ENCODE results near the gene TBC1D20. TPM values are rescaled to one million over a fixed set of nuclear protein-coding genes. Genes with fewer than 3 reads are reported as not detected.

The TBC1D20 gene
- total RNA-seq, 1 donor from 2014 or later: 30.9 TPM

DNA sequence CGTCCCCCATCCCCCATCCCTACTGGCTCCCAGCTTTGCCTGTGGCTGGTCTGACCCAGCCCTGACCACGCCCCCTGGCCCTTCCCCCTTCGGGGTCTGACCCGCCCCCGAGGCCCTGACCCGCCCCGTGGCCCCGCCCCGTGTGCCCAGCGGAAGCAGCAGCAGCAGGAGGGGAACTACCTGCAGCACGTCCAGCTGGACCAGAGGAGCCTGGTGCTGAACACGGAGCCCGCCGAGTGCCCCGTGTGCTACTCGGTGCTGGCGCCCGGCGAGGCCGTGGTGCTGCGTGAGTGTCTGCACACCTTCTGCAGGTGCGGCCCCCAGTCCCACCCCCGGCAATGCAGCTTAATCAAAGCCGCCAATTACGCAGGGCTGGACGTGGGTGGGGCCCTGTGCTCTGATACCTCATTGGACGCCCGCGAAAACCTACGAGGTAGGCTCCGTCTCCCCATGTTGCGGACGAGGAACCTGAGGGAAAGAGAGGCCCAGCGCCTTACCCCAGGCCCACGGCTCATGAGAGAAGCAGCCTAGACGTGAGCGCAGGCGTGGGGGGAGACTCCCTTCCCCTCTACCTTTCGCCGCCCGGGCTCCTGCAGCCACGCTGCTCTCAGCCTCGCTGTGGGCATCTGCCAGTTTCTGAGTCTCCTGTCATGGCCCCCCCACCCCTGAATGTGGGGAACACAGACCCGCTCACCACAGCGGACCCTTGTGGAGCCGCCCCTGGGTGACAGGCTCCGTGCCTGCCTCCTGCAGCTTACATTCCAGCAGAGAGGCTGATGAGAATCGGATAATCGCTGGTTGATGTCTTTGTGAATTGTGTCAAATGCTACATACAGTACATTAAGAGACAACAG is 41.4 kb downstream of the TBC1D20 start:
- no peaks in the 10 kb centered on the region for H3K4me1 ChIP-seq
- intact Hi-C loops (cut with DNase I): no loop called here
- DNase-seq (ENCODE audit: extremely low spot score in 2 of 2): no peak
- no peaks in the 10 kb centered on the region for H3K9me3 ChIP-seq
- H3K27me3 ChIP-seq: no peaks in the 10 kb centered on the region
- no peak overlapping the region for H3K27ac ChIP-seq
- peaks cover 0 to 62% of the 10 kb centered on the region in 2 donors for H3K36me3 ChIP-seq
- no peak overlapping the region for H3K4me3 ChIP-seq
- TF ChIP-seq POLR2AphosphoS5 (IDR thresholded peaks at IDR 0.05; ENCODE audit: insufficient read depth in 1 of 2, low read depth in 1 of 2) (no peak), POLR2A (IDR thresholded peaks at IDR 0.05) (no peak)
- TF ChIP-seq, protein P1, sequence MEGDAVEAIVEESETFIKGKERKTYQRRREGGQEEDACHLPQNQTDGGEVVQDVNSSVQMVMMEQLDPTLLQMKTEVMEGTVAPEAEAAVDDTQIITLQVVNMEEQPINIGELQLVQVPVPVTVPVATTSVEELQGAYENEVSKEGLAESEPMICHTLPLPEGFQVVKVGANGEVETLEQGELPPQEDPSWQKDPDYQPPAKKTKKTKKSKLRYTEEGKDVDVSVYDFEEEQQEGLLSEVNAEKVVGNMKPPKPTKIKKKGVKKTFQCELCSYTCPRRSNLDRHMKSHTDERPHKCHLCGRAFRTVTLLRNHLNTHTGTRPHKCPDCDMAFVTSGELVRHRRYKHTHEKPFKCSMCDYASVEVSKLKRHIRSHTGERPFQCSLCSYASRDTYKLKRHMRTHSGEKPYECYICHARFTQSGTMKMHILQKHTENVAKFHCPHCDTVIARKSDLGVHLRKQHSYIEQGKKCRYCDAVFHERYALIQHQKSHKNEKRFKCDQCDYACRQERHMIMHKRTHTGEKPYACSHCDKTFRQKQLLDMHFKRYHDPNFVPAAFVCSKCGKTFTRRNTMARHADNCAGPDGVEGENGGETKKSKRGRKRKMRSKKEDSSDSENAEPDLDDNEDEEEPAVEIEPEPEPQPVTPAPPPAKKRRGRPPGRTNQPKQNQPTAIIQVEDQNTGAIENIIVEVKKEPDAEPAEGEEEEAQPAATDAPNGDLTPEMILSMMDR (IDR thresholded peaks at IDR 0.05): no peak

DNA sequence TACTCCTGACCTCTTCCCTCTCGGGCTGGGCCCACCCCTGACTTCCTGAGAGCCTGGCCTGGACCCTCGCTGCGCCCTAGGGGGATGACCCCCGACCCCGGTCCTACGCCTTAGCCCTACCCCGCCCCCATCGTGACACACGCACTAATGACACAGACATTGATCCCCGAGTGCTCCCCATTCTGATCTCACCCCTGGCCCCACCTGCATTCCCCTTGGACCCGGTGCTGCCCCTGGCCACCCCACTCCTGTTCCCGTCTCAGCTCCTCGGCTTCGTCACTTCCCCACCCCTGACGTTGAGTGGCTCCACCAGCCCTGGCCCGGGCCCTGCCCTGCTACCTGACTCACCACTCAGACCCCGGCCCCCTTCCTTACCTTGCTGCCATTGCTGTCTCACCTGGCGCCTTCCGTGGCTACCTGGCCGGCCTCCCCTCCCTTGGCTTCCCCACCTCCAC is 42.1 kb downstream of the TBC1D20 start:
- H3K9me3 ChIP-seq: no peaks in the 10 kb centered on the region
- no peaks in the 10 kb centered on the region for H3K4me1 ChIP-seq
- peaks cover 0 to 62% of the 10 kb centered on the region in 2 donors for H3K36me3 ChIP-seq
- H3K4me3 ChIP-seq: no peak overlapping the region
- DNase-seq (ENCODE audit: extremely low spot score in 2 of 2): no peak
- H3K27ac ChIP-seq: no peak overlapping the region
- intact Hi-C loops (cut with DNase I): no loop called here
- TF ChIP-seq POLR2A (IDR thresholded peaks at IDR 0.05) (no peak), POLR2AphosphoS5 (IDR thresholded peaks at IDR 0.05; ENCODE audit: insufficient read depth in 1 of 2, low read depth in 1 of 2) (no peak)
- TF ChIP-seq, protein P1 (IDR thresholded peaks at IDR 0.05): no peak
- no peaks in the 10 kb centered on the region for H3K27me3 ChIP-seq

DNA sequence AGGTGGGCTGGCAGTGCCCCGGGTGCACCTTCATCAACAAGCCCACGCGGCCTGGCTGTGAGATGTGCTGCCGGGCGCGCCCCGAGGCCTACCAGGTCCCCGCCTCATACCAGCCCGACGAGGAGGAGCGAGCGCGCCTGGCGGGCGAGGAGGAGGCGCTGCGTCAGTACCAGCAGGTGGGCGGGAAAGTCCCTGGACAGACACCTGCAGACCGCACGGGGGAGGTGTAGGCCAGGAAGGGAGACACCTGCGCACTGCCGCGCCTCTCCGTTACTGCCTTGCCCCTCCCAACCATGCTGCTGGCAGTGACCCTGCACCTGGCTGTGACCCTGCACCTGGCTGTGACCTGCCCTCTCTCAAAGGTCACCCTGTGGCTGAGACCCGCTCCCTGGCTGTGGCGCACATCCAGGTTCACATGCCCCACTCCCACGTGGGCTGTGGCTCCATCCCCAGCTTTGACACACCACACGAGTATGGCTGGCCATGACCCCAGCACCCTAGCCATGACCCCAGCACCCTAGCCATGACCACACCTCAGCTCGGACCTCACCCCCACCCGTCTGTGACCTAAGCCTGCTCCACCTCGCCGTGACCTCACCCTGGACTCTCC is 42.7 kb downstream of the TBC1D20 start:
- no peak overlapping the region for H3K27ac ChIP-seq
- H3K4me3 ChIP-seq: no peak overlapping the region
- DNase-seq (ENCODE audit: extremely low spot score in 2 of 2): no peak
- peaks cover 0 to 60% of the 10 kb centered on the region in 2 donors for H3K36me3 ChIP-seq
- H3K4me1 ChIP-seq: no peaks in the 10 kb centered on the region
- intact Hi-C loops (cut with DNase I): no loop called here
- H3K27me3 ChIP-seq: no peaks in the 10 kb centered on the region
- no peaks in the 10 kb centered on the region for H3K9me3 ChIP-seq
- TF ChIP-seq POLR2AphosphoS5 (IDR thresholded peaks at IDR 0.05; ENCODE audit: insufficient read depth in 1 of 2, low read depth in 1 of 2) (no peak), POLR2A (IDR thresholded peaks at IDR 0.05) (no peak)
- TF ChIP-seq, protein P1 (IDR thresholded peaks at IDR 0.05): no peak

DNA sequence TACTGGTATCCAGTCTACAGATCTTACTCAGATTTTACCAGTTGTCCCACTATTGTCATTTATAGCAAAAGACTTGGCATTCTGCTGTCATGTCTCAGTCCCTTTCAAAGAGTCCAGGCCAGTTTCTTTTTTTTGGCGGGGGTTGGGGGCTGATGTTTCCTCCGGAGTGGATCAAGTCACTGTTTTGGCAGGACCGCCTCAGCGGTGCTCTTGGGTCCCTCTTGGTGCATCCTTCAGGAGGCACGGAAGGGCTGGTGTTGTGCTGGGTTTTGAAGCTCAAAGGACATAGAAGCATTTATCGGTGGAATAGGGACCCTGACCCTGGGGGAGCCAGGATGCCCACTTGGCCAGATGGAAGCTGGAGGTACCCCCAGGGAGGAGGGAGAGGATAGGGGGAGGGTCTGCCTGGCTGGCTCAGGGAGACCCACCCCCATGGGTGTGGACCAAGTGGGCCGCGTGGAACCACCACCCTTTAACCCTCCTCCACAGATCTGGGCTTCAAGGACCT is 43.4 kb downstream of the TBC1D20 start:
- peaks cover 0 to 53% of the 10 kb centered on the region in 2 donors for H3K36me3 ChIP-seq
- TF ChIP-seq, protein P1 (IDR thresholded peaks at IDR 0.05): no peak
- TF ChIP-seq POLR2A (IDR thresholded peaks at IDR 0.05) (no peak), POLR2AphosphoS5 (IDR thresholded peaks at IDR 0.05; ENCODE audit: insufficient read depth in 1 of 2, low read depth in 1 of 2) (no peak)
- intact Hi-C loops (cut with DNase I): no loop called here

More for the DNA sequence above, 43.4 kb downstream of the TBC1D20 start:
- H3K4me3 ChIP-seq: no peak overlapping the region
- no peaks in the 10 kb centered on the region for H3K27me3 ChIP-seq
- H3K9me3 ChIP-seq: no peaks in the 10 kb centered on the region
- no peak overlapping the region for H3K27ac ChIP-seq
- H3K4me1 ChIP-seq: no peaks in the 10 kb centered on the region
- DNase-seq (ENCODE audit: extremely low spot score in 2 of 2): no peak

Data from vagina (tissue), 2 donors.